H1 (cell line): ENCODE measurements around the gene MATK. TPM values are rescaled to one million over a fixed set of nuclear protein-coding genes. Genes with fewer than 3 reads are reported as not detected.

Experiments
- polyA plus RNA-seq, 7 experiments: library from polyadenylated mRNA; depleted of rRNA in 3 of 7; stranded (reverse) in 5 of 7; unstranded in 2 of 7; fragments of >200 nt in 5 of 7; fragments of 200-250 nt in 2 of 7; gene quantifications; 1 replicate in 5 of 7; 2 replicates in 1 of 7; 4 replicates in 1 of 7; pipeline versions ENCODE4 v1.2.1 to v1.2.3, GENCODE V29; 2011 to 2013; ENCODE audit warnings: missing spikeins in 2 of 7, mixed read lengths in 2 of 7
- small RNA-seq: library from polyadenylated mRNA; stranded (forward); fragments of <200 nt; extraction: miRNeasy Mini kit (QIAGEN cat#:217004); gene quantifications from one replicate; pipeline ENCODE3, GENCODE V24; 2013; ENCODE audit not compliant: insufficient read depth
- total RNA-seq: library from RNA; stranded (reverse); fragmentation: NEBNext Ultra II Directional; extraction: Animal tissue kit (Norgen Biotek cat#: 25700); gene quantifications from 2 replicates; pipeline ENCODE4 v1.2.1, GENCODE V29; 2021

The MATK gene
- total and polyA plus RNA-seq, 2 of the 8 experiments (the other 6 are each of a cell fraction or from before 2014, with no cell fraction given) = 20.5 to 21.4 TPM

Small RNA genes lying within 50 kb of the gene (small RNA-seq; reads per million reads assigned to genes)
- gene AC005777.1 = not detected

Other genes with a start within 250 kb of the MATK start
- 1.0 and 1.1 TPM in 2 replicates for gene TEKTIP1, start 247.2 kb downstream of the MATK start, total RNA-seq
- gene TEKTIP1, start 247.2 kb downstream of the MATK start, polyA plus RNA-seq (2011; rRNA removed) = 0.49 TPM in 1 of 2 replicates, not detected in the other
- 59.6 and 62.5 TPM in 2 replicates for gene MFSD12, start 228.8 kb downstream of the MATK start, total RNA-seq
- 71.3 and 110 TPM in 2 replicates for gene MFSD12, start 228.8 kb downstream of the MATK start, polyA plus RNA-seq (2011; rRNA removed)
- 74.2 and 76.1 TPM in 2 replicates for gene HMG20B, start 213.4 kb downstream of the MATK start, total RNA-seq
- 42.9 and 63.9 TPM in 2 replicates for gene HMG20B, start 213.4 kb downstream of the MATK start, polyA plus RNA-seq (2011; rRNA removed)
- 0.96 and 1.2 TPM in 2 replicates for gene GIPC3, start 200.9 kb downstream of the MATK start, total RNA-seq
- gene GIPC3, start 200.9 kb downstream of the MATK start, polyA plus RNA-seq (2011; rRNA removed) = 1.0 and 1.3 TPM in 2 replicates
- gene TBXA2R, start 179.5 kb downstream of the MATK start, total RNA-seq = 0.50 and 0.75 TPM in 2 replicates
- gene TBXA2R, start 179.5 kb downstream of the MATK start, polyA plus RNA-seq (2011; rRNA removed) = 0.39 and 0.80 TPM in 2 replicates
- gene CACTIN, start 159.6 kb downstream of the MATK start, total RNA-seq = 29.9 and 36.2 TPM in 2 replicates
- gene CACTIN, start 159.6 kb downstream of the MATK start, polyA plus RNA-seq (2011; rRNA removed) = 25.8 and 44.1 TPM in 2 replicates
- gene PIP5K1C, start 85.9 kb downstream of the MATK start, total RNA-seq = 31.3 and 32.9 TPM in 2 replicates
- 10.6 and 20.4 TPM in 2 replicates for gene PIP5K1C, start 85.9 kb downstream of the MATK start, polyA plus RNA-seq (2011; rRNA removed)
- gene TJP3, start 78.0 kb downstream of the MATK start, total RNA-seq = 24.6 and 26.1 TPM in 2 replicates
- gene TJP3, start 78.0 kb downstream of the MATK start, polyA plus RNA-seq (2011; rRNA removed) = 17.1 and 30.2 TPM in 2 replicates
- gene APBA3, start 24.7 kb downstream of the MATK start, total RNA-seq = 21.4 and 23.4 TPM in 2 replicates
- 36.9 and 48.4 TPM in 2 replicates for gene APBA3, start 24.7 kb downstream of the MATK start, polyA plus RNA-seq (2011; rRNA removed)
- 72.8 and 80.3 TPM in 2 replicates for gene MRPL54, start 23.7 kb downstream of the MATK start, total RNA-seq
- gene MRPL54, start 23.7 kb downstream of the MATK start, polyA plus RNA-seq (2011; rRNA removed) = 63.8 and 83.6 TPM in 2 replicates
- gene RAX2, start 14.2 kb downstream of the MATK start, total RNA-seq = not detected in 2 replicates
- 0.08 and 0.19 TPM in 2 replicates for gene RAX2, start 14.2 kb downstream of the MATK start, polyA plus RNA-seq (2011; rRNA removed)
- 14.5 TPM in 2 replicates for gene ZFR2, start 82.7 kb upstream of the MATK start, total RNA-seq
- 28.4 and 42.5 TPM in 2 replicates for gene ZFR2, start 82.7 kb upstream of the MATK start, polyA plus RNA-seq (2011; rRNA removed)
- 31.6 and 33.8 TPM in 2 replicates for gene ATCAY, start 94.3 kb upstream of the MATK start, total RNA-seq
- 24.4 and 31.6 TPM in 2 replicates for gene ATCAY, start 94.3 kb upstream of the MATK start, polyA plus RNA-seq (2011; rRNA removed)
- gene NMRK2, start 146.7 kb upstream of the MATK start, total RNA-seq = 86.2 and 87.4 TPM in 2 replicates
- 206 and 227 TPM in 2 replicates for gene NMRK2, start 146.7 kb upstream of the MATK start, polyA plus RNA-seq (2011; rRNA removed)
- gene DAPK3, start 184.7 kb upstream of the MATK start, total RNA-seq = 78.1 and 80.8 TPM in 2 replicates
- 53.2 and 76.8 TPM in 2 replicates for gene DAPK3, start 184.7 kb upstream of the MATK start, polyA plus RNA-seq (2011; rRNA removed)
- gene EEF2, start 199.1 kb upstream of the MATK start, total RNA-seq = 3,380 and 3,443 TPM in 2 replicates
- gene EEF2, start 199.1 kb upstream of the MATK start, polyA plus RNA-seq (2011; rRNA removed) = 1,554 and 2,482 TPM in 2 replicates
- gene PIAS4, start 221.4 kb upstream of the MATK start, total RNA-seq = 41.4 and 51.4 TPM in 2 replicates
- 30.2 and 50.9 TPM in 2 replicates for gene PIAS4, start 221.4 kb upstream of the MATK start, polyA plus RNA-seq (2011; rRNA removed)